OCI-LY3 (cell line): Measurements from ENCODE around the gene ELMO2.

Source experiments
- CTCF ChIP-seq: fragments of 200-600, 300-600 bp; sonication (generic); IDR thresholded peaks from 2 replicates; pipeline ENCODE4 v1.5.1; 2014; ENCODE audit warnings: antibody characterized with exemption, low read length, low read depth
- EZH2phosphoT487 ChIP-seq: fragments of 200-600 bp; shearing (Covaris generic); IDR thresholded peaks from 2 replicates; pipeline ENCODE4 v1.6.1; 2018; ENCODE audit warnings: antibody characterized with exemption, mixed run types, low read depth

- TF ChIP-seq CTCF (no peak), EZH2phosphoT487 (no peak)
Observed at GRCh38 chr20:46361811-46362210, 44.6 kb downstream of the ELMO2 start.
